Stimulated activated naive CD4-positive, alpha-beta T cell treated with Interleukin-2 at 50 U/mL for 16 hours (primary cell): Measurements from ENCODE around the gene RPTOR.

Source experiments
- DNase-seq: peaks from one replicate; lab custom pipeline; 2025; lab: John Stamatoyannopoulos, UW

RPTOR gene

DNA sequence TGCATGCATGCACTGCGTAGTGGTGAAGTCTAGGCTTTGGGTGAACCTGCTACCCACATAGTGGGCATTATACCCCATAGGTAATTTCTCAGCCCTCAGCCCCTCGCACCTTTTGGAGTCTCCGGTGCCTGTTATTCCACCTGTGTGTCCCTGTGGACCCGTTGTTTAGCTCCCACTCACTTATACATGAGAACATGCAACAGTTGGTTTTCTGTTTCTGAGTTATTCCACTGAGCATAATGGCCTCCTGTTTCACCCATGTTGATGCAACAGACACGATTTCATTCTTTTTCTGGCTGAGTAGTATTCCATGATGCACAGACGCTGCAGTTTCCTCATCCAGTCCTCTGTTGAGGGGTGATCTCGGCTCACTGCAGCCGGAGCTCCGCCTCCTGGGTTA is 305.5 kb downstream of the RPTOR start:
- DNase-seq, result no peak

DNA sequence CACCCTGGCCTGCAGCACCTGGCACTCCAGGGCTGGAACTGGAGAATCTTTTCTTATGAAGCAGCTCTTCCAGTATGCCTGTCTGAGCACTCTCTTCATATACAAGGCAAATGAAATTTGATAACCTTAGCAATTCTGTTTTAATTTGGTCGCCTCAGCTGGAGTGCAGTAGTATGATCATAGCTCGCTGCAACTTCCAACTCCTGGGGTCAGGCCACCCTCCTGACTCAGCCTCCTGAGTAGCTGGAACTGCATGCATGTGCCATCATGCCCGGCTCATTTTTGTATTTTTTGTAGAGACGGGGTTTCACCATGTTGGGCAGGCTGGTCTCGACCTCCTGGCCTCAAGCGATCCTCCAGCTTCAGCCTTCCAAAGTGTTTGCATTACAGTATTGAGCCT is 306.2 kb downstream of the RPTOR start:
- DNase-seq, result no peak

DNA sequence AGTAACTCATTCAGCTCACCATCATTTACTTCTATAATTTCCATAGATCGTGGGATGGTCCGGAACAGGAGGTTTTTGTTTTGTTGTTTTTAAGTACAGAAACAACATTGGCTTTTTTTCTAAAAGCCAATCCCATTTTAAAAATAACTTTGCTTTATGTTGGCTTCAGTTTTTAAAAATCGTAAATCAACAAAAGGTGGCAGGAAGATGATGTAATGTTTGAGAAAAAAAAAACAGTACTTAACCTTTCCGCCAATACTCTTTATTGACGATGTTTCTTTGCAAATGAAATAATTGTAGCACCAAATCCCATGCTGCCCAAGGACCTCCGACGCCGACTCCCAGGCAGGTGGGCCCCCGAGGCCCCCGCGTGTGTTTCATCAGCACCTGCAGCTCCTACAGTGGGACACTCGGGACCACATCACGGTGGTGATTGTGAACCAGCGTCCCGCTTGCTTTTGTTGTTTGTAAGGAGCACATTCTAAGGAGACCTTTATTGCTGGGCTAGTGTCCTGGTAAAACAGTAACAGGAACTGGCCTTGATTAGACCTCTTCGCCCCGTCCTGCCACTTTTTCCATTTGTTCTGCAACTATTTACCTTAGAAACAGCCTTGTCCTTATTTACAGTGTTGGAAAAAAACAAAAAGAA is 306.8 kb downstream of the RPTOR start:
- no peak for DNase-seq

DNA sequence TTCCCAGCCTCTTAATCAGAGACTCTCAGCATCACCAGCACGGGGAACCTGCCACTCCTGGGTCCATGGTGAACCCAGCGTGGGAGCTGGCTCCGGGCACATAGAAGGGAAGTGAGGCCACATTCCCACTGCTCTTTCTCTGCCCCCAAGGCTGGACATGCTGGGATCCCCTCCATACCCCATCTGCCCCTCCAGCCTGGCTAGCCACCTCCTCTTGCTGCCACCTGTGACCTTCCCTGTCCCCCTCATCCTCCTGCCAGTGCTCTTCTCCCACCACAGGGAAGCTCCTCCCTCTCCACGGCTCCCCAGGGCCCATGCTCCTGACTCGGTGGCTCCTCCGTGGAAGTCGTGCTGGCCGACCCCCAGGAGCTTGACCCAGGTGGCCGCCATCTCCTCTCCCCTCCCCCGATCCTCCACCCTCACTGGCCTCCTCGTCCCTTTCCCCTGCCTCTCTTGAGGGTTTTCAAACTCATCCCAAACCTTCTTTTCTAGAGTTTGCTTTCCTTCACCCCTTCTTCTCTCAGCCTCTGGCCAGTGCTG is 307.9 kb downstream of the RPTOR start:
- no peak for DNase-seq

DNA sequence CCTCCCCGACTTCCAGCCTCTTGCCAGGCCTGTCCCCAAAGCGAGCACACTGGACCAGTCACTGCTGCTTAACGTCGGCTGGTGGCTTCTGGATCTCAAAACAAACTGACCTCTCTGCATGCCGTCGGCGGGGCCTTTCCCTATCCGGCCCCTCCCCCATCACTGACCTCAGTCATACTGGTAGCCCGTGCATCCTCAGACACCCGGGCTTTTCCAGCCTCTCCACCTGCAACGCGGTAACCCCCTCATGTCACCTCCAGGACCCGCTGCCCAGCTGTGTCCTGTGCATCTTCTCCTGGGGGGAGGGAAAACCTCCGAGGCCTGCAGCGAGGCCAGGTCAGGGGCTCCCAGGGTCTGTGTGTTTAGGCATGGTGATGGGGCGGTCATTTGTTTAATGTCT is 308.4 kb downstream of the RPTOR start:
- no peak for DNase-seq

DNA sequence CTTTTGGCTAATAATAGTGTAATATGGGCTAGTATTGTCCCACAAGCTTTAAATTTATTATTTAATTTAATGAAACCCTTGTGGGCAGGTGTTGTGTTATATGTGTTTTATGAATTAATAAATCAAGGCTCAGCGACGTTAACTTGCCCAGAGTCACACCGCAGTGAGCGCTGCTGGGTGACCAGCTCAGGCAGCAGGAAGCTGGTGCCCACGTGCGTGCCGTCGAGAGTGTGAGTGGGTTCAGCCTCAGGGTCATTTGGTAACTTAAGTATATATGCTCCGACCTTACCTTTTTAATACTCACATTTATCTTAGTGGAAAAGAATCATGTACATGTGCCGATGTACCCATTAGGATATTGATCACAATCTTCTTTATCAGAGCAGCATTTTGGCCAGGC is 309.6 kb downstream of the RPTOR start:
- no peak for DNase-seq

DNA sequence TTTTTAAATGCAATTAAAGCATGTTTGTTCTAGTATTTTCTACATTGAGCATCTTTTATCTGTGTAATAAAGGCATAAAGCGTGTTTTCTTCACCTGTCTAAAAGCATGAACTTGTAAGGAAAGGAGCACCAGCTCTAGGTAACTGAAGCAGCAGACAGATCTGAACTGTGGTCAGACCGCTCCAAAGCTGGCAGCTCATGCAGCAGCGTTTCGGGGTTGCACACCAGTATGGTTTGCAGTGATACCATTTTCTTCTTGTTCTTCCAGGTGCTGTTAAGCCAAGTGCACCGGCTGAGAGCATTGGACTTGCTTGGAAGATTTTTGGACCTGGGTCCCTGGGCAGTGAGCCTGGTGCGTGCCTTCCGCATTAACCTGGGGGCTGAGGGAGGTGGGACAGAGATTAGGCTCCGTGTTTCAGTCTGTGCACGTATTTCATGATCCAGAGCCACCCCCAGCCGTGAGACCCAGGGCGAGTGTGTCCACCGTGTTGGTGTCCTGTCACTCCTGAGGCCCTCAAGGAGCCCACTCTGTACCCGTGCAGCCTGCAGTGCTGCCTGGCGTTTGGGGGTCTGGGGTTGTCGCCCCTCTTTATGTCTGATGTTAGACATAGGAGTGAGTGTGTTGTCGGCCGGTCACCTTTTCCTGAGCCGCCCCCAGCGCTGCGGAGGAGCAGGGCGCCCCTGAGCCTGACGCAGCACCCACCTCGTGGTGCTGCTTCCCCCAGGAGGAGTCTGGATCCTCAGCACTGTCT is 310.7 kb downstream of the RPTOR start:
- DNase-seq, result no peak

DNA sequence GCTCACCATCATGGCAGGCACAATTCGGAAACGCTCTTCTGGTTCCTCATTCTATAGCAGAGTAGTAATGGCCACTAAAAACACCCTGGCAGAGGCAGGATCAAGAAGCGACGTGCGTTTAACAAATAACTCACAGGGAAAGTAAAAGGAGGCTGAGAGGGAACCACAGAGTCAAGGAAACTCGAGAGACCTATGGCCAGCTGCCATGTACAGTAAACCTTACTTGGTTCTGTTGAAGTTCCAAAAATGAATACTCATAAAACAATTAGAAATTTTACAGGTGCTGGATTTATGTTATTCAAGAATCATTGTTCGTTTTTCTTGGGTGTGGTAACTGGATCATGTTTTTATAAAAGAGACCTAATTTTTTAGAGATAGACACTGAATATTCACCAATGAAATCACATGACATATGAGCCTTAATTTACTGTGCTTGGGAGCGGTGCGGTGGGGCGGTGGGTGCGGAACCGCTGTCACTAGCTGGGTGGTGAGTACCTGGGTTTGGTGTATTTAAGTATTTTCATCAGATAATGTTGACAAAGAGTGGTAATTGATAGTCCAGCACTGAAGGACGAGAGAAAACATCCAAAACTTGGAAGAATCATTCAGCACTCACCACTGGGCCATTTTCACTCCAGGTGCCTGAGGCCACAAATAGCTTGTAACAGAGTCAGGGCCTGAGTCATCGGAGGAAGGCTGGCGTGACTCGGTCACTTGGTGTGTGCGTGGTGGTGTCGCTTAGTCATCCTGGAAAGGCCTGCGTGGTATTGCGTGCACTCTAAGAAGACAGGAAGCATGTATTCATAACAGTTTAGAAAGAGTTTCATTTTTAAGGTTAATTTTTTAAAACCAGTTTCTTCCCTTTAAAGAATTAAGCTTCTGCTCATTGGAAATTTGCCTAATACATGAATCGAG is 311.6 kb downstream of the RPTOR start:
- peak; percentile 90 for DNase-seq

DNA sequence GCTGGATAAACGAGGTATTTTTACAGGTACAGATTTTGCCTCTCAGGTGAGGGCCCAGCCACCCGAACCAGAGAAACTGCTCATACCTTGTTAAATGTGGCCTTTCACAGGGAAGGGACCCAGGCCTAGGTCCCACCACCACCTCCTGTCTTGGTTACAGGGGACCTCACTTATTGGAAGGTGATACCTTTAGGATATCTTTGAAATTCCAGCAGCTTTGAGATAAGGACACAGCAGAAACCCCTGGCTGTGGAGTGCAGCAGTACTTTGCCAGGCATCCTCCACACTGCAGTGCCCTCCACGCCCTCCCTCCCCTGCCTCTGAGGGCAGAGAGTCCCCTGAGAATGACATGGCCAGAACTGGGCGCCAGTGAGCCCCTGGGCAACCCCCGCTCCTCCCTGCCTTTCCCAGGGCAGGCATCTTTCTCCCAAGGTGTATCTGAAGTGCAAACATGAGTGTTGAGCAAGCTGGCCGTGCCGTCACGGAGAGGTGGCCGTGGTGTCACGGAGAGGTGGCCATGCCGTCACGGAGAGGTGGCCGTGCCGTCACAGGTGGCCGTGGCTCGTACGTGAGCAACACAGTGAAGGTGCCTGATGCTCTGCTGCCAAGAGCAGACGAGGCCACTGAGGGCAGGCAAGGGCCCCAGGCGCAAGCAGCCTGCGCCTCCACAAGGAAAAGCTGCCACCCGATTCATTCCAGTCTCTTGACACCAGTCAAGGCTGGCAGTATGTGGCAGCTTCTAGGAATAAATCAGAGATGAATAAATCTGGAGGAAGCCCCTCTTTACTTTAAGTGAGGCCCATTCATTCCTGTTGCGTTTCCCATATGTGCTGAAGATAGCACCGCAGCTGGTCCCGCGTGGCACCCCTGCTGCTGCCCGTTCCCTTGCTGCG is 312.5 kb downstream of the RPTOR start:
- DNase-seq, result no peak

DNA sequence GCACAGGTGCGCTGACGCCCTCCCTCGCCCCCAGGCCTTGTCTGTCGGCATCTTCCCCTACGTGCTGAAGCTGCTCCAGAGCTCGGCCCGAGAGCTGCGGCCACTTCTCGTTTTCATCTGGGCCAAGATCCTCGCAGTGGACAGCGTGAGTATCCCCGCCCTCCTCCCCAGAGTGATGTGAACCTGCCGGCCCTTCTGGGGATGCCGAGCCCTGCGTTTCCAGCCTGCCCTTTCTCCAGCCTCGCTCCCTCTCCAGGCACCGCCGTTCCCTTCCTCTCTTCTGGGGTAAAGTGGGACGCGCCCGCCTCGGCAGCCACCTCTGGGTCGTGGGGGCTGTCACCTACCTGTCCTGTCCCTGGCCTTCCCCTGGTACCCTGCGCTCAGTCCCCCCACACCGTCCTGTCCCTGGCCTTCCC is 313.1 kb downstream of the RPTOR start:
- no peak for DNase-seq

DNA sequence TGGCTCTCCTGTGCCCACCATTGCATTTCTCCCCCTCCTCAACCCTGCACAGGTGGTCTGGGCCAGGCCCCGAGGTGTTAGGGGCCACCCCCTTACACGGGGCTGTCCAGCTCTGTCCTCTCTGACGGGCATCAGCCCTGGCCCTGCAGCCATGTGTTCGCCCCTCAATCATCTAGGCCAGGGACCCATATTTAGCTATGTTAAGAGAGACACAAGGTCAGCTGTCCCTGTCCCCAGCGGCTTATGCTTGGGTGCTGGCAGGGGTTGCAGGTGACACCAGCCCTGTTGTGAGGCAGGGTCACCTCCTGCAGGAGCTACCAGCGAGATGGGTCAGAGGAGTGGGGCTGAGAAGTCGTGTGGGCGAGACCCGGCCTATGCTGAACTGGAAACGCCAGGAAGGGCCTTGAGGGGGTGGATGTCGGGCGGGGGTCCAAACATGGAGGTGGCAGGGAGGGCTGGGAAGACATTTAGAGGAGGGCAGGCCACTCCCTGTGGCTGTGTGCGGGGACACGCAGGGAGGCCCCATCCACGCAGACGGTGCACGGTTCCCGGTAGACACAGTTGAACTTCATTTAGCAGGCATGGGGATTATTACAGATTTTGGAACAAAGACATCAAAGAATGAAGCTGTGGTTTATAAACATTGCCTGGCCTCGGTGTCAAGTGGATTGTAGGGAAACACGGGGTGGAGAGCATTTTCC is 313.8 kb downstream of the RPTOR start:
- no peak for DNase-seq

DNA sequence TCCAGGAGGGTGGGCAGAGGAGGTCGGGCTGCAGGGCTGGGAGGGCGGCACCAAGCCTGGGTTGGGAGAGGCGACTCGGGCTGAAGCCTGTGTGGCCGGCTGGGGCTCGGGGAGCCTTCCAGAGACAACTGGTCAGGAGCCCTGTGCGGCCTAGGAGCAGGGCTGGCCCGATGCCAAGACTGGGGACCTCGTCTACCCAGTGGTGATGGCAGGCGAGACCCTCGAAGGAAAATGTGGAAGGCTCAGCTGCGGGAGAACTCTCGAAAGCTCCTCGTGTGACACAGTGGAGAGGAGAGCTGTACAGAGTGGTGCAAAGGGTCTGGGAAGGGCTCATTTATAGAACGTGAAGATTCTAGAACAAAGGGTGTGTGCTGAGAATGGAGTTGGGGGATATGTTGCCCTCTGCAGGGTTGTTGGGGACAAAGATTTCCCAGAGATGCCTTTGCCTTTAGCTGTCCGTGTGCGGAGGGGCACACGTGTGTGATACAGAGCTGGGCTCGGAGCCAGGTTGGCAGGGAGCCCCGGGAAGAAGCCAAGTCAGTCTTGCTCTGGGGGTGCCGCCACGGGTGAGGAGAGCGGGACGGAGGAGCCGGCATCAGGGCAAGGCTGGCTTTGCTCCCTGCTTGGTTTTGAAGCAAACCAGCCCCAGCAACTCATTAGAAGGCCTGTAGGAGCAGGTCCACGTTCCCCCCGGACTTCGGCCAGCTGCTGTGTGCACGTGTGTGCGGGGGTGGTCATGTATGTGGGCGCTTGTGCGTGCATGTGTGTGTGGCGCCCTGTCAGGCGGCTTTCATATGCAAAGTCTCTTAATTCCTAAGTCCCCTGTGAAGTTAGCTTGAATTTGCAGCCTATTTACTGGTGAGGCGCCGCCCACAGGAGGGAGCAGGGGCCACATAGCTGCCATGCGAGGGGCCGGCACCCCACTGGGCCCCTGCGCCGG is 314.6 kb downstream of the RPTOR start:
- no peak for DNase-seq

DNA sequence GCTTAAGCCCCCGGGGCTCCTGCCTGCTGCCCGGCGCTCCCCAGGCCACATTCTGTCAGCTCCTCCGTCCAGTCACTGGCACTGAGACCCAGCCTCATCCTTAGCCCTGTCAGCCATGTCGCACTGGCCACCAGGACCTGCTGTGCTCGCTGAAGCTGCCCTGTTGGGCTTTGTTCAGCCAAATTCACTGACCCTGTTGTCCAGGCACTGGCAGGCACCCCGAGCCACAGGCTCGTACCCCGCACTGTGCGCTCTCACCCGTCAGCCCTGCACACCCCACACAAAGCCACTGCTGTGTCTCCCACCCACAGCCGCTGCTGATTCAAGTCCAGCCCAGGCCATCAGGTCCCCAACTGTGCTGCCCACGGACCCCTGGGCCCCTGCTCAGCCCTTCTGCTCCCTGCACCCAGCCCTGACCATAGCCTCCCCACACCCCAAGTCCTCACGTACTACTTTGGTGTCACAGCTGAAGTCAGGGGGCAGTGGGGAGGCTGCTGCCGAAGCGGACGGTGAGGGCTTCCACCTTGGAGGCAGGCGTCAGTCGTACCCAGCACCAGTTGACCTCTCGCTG is 315.5 kb downstream of the RPTOR start:
- DNase-seq, result no peak

DNA sequence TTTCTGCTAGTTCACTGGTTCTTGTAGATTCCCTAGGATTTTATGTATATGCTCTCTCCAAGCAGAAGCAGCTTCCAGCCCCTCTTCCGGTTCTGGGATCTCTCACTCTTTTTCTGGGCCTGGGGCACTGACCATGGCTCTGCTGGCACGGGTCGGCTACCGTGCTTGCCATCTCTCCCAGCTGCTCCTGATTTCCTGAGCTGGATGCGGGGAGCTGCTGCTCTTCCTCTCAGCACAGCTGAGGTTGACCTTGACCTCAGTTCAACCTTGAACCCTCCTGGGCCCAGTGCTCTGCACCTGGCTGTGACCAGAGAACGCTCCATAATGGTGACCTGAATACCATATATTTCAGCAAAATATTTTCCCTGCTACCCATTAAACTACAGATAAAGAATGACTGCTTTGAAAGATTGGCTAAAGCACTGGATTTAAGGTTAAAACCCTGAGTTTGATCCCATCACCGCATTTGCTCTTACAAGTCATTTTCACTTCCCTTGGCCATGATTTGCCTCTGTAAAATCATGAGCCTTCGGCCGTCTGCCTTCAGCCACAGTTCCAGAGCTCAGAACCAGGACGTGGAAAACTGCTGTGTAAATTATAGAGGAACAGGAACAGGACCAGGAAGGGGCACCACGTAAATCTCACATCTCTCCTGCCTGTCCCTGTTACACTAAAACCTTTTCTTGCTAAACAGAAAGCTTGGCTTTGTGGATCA is 316.2 kb downstream of the RPTOR start:
- DNase-seq, result no peak

DNA sequence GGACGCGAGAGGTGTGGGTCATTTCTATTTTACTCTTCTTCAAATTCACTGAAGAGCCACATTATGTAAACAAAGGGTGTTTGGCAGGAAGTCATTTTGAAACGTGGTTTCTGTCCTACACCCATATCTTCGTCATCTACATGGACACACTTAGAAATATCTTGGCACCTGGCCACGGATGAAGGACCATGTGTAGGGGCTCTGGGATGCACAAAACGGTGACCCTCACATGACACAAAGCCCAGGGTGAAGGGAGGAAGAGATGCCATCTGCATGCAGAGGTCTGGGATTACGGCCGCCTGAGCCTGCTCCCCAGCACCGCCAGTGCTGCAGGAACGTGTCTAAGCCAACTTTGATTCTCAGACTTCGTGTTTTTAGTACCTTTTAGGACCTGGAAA is 316.8 kb downstream of the RPTOR start:
- no peak for DNase-seq

DNA sequence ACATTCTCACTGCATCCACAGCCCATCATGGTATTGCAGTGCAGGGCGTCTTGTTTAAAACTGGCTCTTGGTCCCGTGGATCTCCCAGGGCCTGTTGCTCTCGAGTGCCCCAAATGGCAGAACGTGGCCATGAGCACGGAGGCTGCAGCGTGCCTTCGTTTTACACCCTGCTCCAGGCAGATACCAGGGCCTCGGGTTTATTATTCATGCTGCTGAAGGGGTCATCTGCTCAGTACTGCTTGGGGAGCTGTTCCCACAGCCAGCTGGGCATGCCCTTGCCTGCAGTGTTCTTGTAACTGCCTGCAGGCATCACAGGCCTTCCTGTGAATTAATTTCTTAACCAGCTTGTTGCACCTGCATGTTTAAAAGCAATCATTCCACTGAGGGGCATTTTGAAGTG is 317.3 kb downstream of the RPTOR start:
- DNase-seq, result peak; percentile 50

DNA sequence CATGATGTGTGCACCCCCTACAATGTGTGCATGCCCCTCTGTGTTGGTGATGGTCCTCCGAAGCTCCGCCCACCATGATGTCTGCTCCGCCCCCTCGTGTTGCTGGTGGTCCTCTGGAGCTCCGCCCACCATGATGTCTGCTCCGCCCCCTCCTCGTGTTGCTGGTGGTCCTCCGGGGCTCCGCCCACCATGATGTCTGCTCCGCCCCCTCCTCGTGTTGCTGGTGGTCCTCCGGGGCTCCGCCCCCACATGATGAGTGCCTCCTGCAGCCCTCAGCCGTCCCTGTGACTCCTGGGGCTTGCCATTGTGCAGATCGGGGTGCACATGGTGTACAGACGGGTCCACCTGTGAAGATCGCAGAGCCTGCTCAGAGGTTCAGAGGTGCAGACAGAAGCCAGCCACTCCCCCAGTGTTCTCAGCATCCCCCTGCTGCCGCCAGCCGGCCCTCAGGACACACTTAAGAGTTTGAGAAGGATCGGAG is 317.9 kb downstream of the RPTOR start:
- no peak for DNase-seq

DNA sequence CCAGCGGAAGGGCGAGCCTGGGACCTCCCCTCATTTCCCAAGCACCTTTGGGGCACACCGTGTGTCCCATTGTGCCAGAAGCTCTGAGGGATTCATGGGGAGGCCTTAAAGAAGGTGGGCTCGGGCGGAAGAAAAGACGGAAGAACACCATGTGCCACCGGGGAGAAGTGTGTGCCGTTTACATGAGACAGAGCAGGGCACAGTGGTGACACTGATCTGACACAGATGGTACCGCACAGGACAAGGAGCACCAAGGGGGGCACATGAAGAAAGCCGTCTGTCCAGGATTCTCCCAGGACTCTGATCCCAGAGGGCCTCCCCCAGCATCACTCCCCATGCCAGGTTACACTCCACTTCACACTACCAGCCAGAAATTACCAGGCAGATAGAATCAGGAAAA is 318.3 kb downstream of the RPTOR start:
- no peak for DNase-seq

DNA sequence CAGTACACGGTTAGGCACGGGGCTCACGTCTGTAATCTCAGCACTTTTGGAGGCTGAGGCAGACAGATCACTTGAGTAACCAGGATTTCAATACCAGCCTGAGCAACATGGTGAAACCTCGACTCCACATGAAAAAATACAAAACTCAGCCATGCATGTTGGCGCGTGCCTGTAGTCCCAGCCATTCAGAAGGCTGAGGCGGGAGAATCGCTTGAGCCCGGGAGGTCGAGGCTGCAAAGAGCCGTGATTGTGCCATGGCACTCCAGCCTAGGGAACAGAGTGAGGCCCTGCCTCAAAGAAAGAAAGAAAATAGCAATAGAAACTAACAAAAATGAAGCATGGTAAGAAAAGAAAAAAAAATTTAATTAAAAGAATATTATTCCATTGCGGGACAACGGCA is 319.0 kb downstream of the RPTOR start:
- DNase-seq, result no peak
